GM12873 (cell line): ENCODE measurements around the gene SDF4.

Experiments used
- CTCF ChIP-seq: IDR thresholded peaks from 2 replicates; pipeline ENCODE4 v1.5.1; 2012; ENCODE audit warnings: low read depth, mild to moderate bottlenecking, moderate library complexity, low read length, control low read depth; ENCODE audit not compliant: insufficient read depth; ENCODE audit errors: missing control alignments

Gene SDF4

GRCh38 chr1:1243807-1244191, 12.0 kb upstream of the SDF4 start:
- no peak for TF ChIP-seq CTCF

GRCh38 chr1:1243266-1243660, 11.5 kb upstream of the SDF4 start:
- no peak for TF ChIP-seq CTCF

GRCh38 chr1:1242461-1243265, 10.9 kb upstream of the SDF4 start:
- TF ChIP-seq CTCF = no peak

GRCh38 chr1:1241588-1242219, 9.9 kb upstream of the SDF4 start:
- TF ChIP-seq CTCF = no peak

GRCh38 chr1:1240822-1241587, 9.2 kb upstream of the SDF4 start:
- no peak for TF ChIP-seq CTCF

GRCh38 chr1:1240348-1240732, 8.5 kb upstream of the SDF4 start:
- TF ChIP-seq CTCF = no peak
